GM12872 (cell line): ENCODE measurements around the gene CDK5RAP2.
A peak's percentile ranks its signal among the peaks of the same experiment; 100 is the strongest.

Source experiments
- TF ChIP-seq, protein P1 (sequence below): IDR thresholded peaks from 3 replicates; pipeline ENCODE4 v1.5.1; 2011; ENCODE audit warnings: low read depth, mild to moderate bottlenecking, low read length, moderate library complexity; ENCODE audit not compliant: insufficient read depth

CDK5RAP2 gene

DNA sequence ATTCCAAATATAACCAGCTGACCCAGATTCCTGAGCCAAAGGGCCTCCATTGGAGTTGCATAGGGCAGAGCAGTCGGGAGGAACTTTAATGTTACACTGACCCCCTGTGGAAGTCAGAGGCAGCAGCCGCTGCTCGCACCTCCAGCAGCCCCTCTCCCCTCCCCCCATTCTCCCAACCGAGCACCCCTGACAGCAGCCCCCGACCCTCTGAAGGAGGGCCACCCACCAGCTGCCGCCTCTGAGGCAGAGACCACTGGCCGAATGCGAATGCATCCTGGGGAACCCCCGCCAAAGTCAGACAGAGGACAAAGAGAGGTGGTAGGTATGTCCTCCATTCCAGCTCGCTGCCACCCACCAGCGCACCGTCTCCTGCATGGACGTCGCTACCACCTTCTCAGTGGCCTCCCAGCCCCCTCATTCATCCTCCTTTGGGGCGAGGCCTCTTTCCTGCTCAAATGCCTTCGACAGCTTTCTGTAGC is 231.0 kb downstream of the CDK5RAP2 start:
- TF ChIP-seq, protein P1, sequence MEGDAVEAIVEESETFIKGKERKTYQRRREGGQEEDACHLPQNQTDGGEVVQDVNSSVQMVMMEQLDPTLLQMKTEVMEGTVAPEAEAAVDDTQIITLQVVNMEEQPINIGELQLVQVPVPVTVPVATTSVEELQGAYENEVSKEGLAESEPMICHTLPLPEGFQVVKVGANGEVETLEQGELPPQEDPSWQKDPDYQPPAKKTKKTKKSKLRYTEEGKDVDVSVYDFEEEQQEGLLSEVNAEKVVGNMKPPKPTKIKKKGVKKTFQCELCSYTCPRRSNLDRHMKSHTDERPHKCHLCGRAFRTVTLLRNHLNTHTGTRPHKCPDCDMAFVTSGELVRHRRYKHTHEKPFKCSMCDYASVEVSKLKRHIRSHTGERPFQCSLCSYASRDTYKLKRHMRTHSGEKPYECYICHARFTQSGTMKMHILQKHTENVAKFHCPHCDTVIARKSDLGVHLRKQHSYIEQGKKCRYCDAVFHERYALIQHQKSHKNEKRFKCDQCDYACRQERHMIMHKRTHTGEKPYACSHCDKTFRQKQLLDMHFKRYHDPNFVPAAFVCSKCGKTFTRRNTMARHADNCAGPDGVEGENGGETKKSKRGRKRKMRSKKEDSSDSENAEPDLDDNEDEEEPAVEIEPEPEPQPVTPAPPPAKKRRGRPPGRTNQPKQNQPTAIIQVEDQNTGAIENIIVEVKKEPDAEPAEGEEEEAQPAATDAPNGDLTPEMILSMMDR = peak; percentile 67

DNA sequence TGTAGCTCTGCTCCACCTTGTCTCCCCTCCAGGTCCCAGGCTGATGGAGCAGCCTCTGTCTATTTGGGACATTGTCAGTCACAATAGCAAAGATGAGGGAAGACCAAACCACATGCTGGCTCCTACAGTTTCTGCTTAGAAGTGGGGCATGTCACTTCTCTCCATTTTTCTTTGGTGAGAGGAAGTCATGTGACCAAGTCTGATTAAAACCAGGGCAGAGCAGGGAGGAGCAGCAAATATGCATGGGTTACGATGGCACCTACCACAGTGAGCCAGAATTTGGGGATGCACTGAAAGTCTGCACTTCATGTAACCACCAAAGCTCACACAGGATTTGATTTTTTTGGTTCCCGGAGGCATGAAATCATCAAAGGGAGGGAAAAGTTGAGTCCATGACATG is 234.6 kb downstream of the CDK5RAP2 start:
- TF ChIP-seq, protein P1 = no peak

DNA sequence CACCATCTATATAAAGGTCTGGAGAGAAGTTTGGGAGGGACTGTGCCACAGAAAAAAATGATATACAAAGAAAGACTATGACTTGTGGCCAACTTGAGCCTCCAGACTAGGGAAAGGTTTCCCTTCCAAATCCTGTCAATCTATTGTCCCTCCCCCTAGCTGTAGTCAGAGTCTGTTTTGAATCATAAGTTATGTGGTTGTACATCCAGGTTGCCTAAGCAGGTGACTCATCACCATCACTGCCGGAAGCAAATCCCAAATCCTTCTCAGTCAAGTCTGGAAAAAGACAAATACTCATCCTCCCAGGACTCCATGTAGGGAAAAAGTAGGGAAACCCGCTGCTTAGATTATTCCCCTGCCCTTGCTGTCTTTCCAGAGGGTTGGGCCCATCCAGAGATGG is 235.7 kb downstream of the CDK5RAP2 start:
- TF ChIP-seq, protein P1 = no peak

DNA sequence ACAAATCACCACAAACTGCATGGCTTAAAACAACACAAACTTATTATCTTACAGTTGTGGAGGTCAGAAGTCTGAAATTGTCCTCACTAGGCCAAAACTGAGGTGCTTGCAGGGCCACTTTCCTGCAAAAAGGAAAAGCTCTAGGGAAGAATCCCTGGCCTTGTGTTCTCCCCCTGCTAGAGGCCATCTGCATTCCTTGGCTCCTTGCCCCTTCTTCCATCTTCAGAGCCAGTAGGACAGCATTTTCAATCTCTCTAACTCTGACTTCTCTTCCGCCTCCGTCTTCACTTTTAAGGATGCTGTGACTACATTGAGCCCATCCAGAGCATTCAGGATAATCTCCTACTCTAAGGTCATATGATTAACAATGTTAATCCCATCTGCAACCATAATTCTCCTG is 236.6 kb downstream of the CDK5RAP2 start:
- TF ChIP-seq, protein P1 = no peak
